ENCODE measurements around the gene HSP90B1. TPM values are rescaled to one million over a fixed set of nuclear protein-coding genes. Genes with fewer than 3 reads are reported as not detected.

HSP90B1 gene
- total and polyA plus RNA-seq, 2 of the 13 experiments (the other 11 are each of a cell fraction or from before 2014, with no cell fraction given) = 800 to 954 TPM

DNA sequence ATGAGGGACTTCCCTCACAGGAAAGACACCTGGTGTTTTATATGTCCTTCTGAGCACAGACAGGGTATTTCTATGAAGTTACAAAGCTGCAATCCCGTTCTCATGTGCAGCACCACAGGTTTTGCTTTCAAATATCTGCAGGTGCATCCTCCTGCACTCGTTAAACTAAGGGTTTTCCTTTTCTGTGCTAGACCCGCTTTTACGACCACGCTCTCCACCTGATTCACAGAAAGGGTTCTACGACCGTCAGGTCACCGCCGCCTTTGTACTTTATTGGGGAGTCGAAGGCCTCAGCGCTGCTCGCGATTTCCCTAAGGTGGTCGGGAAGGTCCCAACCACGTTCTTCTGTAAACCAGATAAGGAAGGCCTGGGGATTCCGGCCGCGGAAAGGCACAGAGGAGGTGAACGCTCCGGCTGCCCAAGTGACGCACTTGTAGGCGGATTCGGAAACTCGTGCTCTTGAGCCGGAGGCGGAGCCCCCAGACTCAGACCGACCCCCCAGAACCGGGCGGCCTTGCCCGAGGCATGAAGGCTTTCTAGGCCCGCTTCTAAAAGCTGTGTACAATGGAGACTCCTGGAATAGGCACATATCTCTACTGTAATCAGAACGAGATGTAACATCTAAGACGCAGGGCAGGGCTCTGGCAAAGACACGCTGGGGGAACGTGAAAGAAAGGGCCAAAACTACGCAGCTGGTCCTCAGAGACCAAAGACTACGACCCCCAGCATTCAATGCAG, 995 bp upstream of the HSP90B1 start (continued):
- no peak for TF ChIP-seq ZNF160 (CRISPR knock-in tag; IDR thresholded peaks at IDR 0.05)
- TF ChIP-seq SNRNP70 (IDR thresholded peaks at IDR 0.05; ENCODE audit: low read depth, low read length) = no peak
- no peak for TF ChIP-seq ZNF251 (CRISPR knock-in tag; IDR thresholded peaks at IDR 0.05)
- no peak for TF ChIP-seq SOX5 (CRISPR knock-in tag; IDR thresholded peaks at IDR 0.05; ENCODE audit: borderline replicate concordance)
- no peak for TF ChIP-seq ZNF709 (CRISPR knock-in tag; IDR thresholded peaks at IDR 0.05)
- TF ChIP-seq, protein P1, sequence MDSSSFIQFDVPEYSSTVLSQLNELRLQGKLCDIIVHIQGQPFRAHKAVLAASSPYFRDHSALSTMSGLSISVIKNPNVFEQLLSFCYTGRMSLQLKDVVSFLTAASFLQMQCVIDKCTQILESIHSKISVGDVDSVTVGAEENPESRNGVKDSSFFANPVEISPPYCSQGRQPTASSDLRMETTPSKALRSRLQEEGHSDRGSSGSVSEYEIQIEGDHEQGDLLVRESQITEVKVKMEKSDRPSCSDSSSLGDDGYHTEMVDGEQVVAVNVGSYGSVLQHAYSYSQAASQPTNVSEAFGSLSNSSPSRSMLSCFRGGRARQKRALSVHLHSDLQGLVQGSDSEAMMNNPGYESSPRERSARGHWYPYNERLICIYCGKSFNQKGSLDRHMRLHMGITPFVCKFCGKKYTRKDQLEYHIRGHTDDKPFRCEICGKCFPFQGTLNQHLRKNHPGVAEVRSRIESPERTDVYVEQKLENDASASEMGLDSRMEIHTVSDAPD (CRISPR knock-in tag; IDR thresholded peaks at IDR 0.05) = no peak
- TF ChIP-seq ZFP36L1 (CRISPR knock-in tag; IDR thresholded peaks at IDR 0.05) = no peak
- TF ChIP-seq SMAD3 (CRISPR knock-in tag; IDR thresholded peaks at IDR 0.05) = no peak; the same call in 1 of the 2 replicates
- no peak for TF ChIP-seq ZNF589 (CRISPR knock-in tag; conservative IDR thresholded peaks at IDR 0.05)
- no peak for TF ChIP-seq ZNF260 (CRISPR knock-in tag; IDR thresholded peaks at IDR 0.05; ENCODE audit: borderline replicate concordance, low read depth)
- no peak for TF ChIP-seq NFRKB (IDR thresholded peaks at IDR 0.05)
- TF ChIP-seq MAFK (conservative IDR thresholded peaks at IDR 0.05 in 1 of 2, IDR thresholded peaks at IDR 0.05 in 1 of 2; ENCODE audit: low read length in 2 of 2) = no peak
- TF ChIP-seq ZIK1 (CRISPR knock-in tag; IDR thresholded peaks at IDR 0.05; ENCODE audit: borderline replicate concordance, low read depth) = no peak
- TF ChIP-seq, protein P2, sequence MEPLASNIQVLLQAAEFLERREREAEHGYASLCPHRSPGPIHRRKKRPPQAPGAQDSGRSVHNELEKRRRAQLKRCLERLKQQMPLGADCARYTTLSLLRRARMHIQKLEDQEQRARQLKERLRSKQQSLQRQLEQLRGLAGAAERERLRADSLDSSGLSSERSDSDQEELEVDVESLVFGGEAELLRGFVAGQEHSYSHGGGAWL (CRISPR knock-in tag; IDR thresholded peaks at IDR 0.05) = no peak
- peak; percentile 29; the same call in 1 of the 2 replicates for TF ChIP-seq KDM5B (CRISPR knock-in tag; IDR thresholded peaks at IDR 0.05; ENCODE audit: borderline replicate concordance)
- TF ChIP-seq SRSF4 (IDR thresholded peaks at IDR 0.05; ENCODE audit: low read depth, low read length, poor library complexity, severe bottlenecking) = no peak
- TF ChIP-seq, protein P3, sequence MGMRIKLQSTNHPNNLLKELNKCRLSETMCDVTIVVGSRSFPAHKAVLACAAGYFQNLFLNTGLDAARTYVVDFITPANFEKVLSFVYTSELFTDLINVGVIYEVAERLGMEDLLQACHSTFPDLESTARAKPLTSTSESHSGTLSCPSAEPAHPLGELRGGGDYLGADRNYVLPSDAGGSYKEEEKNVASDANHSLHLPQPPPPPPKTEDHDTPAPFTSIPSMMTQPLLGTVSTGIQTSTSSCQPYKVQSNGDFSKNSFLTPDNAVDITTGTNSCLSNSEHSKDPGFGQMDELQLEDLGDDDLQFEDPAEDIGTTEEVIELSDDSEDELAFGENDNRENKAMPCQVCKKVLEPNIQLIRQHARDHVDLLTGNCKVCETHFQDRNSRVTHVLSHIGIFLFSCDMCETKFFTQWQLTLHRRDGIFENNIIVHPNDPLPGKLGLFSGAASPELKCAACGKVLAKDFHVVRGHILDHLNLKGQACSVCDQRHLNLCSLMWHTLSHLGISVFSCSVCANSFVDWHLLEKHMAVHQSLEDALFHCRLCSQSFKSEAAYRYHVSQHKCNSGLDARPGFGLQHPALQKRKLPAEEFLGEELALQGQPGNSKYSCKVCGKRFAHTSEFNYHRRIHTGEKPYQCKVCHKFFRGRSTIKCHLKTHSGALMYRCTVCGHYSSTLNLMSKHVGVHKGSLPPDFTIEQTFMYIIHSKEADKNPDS (CRISPR knock-in tag; IDR thresholded peaks at IDR 0.05) = no peak
- 0 out of 2 replicates have a peak, but pooled peaks have one; percentile 62 for TF ChIP-seq ARHGAP35 (CRISPR knock-in tag; IDR thresholded peaks at IDR 0.05; ENCODE audit: borderline replicate concordance)
